GM15510 (cell line): ENCODE measurements around the gene ZNF438.

Experiments used
- POLR2A ChIP-seq: IDR thresholded peaks from 3 replicates; pipeline ENCODE4 v1.6.1; 2011; ENCODE audit warnings: borderline replicate concordance; ENCODE audit not compliant: insufficient read length; ENCODE audit errors: extremely low read depth

The ZNF438 gene

DNA sequence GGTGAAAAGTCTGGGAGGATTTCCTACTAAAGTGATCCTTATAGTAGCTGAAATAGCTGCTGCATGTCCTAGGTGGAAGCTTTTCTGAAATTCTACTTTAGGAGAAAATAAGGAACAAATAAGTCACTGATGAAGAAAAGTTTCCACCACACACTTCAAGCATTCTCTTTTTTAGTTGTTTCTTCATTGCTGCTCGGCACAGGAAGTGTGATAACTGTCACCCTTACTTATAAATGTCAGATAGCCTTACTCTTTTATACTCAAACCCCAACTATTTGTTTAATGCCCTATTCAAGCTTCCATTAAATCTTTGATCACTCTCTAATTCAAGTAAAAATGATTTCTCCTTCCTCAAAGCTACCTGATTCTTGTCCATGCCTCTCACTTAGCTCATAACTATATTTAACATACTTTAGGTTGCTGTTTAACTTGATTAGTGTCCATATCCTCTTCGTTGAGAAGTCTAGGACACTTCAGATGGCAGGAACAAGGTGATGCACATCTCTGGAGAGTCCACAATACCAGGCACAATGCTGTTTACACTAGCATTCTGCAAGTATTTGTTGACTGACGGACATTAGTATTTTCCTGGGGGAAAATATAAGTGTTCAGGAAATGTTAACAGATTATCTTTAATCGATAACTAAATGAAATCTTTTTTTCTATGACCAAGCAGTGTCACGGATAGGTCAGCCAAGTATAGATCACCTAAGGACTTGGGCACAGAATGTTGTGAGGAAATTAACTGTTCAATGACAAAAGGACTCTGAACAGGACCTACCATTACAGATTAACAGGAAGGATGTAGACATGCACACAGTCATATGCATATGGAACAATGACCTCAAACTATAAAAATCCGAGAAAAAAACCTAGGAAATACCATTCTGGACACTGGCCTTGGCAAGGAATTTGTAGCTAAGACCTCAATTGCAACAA is 67.4 kb downstream of the ZNF438 start:
- no peak for TF ChIP-seq POLR2A

DNA sequence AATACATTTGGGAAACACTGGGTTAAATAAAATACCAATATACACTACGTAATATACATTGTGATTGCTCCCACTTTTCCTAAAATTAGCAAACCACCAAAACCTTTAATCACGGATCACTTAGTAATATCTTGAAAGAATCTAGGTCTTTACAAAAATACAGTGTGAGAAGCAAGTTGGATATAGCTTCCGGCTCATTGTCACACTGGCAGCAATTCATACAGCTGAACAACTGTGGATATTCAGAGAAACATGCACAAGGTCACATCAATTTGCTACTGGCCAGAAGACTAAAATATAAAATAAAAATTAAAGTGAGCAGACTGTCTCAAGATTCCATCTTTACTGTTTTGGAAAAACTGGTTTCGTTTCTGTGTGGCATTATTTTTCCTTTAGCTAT is 69.1 kb downstream of the ZNF438 start:
- TF ChIP-seq POLR2A, result no peak

DNA sequence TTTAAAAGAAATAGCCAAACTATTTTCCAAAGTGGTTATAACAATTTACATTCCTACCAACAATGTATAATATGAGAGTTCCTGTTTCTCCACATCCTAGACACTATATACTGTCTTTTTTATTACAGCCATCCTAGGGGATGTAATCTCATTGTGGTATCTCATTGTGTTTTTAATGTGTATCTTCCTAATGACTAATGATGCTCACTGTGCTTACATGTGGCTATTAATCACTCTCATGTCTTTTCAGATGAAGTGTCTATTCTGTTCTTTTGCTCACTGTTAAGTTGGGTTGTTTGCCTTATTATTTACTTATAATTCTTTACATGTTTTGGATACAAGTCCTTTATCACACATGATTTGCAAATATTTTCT is 71.8 kb downstream of the ZNF438 start:
- no peak for TF ChIP-seq POLR2A

DNA sequence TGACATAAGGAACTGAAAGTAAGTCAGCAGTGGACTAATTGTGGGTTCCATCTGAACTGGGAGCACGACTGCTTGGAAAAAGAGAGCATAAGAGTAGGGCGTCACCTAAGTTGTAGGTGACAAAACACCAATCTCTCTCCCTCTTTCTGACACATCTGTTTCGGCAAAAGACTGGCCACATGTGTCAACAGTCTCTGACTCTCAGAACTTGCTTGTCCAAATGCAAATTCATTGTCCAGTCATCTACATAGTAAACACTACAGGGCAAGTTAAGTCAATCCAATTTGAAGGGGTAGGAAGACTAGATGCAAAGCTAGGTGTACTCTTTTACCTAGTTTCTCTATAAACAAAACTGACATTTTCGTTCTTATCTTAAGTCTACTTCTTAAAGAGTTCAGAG is 87.7 kb downstream of the ZNF438 start:
- no peak for TF ChIP-seq POLR2A

DNA sequence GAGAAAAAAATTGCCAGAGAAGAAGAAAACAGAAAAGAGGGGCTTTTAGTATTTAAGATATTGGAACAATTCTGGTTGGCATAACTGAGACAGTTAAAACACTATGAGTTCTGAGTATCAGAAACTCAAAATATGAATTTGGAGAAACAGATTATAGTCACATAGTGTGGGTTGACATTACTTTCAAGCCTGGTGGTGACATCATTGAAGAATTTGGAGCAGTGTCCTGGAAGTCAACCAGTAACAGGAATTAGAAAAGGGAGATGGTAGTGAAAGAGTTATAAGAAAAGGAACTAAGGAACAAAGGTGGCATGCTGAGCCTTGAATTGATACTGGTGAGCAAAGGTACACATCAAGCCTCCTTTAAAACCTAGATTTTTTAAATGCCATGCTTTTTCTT is 88.2 kb downstream of the ZNF438 start:
- no peak for TF ChIP-seq POLR2A

DNA sequence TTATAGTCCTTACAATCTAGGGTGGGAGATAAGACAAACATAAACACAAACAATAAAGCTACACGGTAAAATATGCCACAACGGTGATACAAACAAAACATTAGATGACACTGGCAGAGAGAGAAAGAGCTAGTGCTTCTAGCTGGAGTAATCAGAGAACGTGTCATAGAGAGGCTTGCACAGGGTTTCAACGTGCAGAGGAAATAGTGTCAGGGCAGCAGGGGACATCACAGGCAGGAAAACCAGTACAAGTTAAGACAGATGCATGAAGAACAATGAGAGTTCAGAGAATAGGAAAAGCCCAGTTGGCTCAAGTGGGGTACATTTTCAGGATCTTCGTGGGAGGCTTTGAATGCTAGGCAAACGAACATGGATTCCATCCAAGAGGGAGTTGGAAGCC is 91.4 kb downstream of the ZNF438 start:
- TF ChIP-seq POLR2A, result no peak

DNA sequence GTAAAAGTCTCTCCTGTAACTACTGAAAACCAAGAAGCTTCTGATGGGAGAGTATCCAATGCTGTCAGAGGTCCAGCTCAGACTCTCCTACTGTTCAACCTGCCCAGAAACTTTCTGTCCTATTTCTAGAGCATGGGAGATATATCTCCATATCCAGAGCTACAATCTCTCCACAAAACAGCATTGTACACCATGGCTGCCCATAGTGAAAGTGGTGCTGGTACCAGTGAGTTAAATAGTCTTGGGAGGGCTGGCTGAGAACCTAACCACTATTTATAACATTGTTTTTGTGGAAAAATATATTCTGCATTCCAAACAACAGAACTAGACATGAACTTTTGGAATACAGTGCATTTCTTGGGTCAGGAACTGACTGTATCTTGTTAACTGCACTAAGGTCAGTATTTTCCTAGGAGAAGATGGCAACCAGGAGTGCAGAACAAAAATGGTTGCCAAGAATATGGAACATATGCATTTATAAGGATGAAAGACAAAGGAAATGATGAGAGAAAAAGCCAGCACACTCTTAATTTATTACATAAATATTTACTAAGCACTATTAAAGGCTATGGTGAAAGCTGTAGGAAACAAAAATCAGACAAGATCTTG is 91.9 kb downstream of the ZNF438 start:
- no peak for TF ChIP-seq POLR2A

DNA sequence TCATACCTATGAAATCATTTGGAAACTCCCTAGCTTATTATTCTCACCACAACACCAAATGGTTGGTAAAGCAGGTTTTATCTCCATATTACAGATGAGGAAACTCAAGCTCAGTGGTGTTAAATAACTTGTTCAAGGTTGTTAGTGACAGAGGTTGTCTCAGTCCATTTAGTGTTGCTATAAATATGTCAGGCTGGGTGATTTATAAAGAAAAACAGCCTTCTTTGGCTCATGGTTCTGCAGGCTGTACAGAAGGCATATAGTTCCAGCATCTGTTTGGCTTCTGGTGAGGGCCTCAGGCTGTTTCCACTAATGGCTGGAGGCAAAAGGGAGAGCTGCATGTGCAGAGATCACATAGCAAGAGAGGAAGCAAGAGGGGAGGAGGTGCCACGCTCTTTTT is 96.6 kb downstream of the ZNF438 start:
- no peak for TF ChIP-seq POLR2A

DNA sequence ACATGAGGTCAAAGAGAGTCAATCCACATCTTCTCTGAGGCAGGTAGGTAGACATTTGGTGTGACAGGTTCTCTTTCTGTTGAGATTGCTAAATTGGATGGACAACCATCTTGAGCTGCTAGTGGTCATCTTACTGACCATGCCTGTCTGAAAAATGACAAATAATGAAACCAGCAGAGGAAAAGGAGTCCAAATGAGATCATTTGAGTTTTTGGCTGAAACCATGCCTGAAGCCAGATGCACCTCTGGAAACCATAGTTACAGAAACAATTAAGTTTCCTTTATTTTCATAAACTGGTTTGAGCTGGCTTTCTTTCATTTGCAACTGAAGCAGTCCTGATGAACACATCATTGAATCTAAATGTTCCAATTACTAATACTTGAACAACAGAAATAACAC is 100.6 kb downstream of the ZNF438 start:
- no peak for TF ChIP-seq POLR2A

DNA sequence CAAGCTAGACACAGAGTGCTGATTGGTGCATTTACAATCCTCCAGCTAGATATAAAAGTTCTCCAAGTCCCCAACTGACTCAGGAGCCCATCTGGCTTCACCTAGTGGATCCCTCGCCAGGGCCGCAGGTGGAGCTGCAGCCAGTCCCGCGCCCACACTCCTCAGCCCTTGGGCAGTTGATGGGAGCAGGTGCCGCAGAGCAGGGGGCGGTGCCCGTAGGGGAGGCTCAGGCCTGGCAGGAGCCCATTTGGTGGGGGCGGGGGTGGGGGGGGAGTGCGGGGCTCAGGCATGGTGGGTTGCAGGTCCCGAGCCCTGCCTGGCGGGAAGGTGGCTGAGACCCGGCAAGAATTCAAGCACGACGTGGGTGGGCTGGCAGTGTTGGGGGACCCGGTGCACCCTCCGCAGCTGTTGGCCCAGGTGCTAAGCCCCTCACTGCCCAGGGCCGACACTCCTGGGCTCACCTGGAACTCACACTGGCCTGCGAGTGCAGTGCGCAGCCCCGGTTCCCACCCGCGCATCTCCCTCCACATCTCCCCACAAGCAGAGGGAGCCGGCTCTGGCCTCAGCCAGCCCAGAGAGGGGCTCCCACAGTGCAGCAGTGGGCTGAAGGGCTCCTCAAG is 101.7 kb downstream of the ZNF438 start:
- no peak for TF ChIP-seq POLR2A

DNA sequence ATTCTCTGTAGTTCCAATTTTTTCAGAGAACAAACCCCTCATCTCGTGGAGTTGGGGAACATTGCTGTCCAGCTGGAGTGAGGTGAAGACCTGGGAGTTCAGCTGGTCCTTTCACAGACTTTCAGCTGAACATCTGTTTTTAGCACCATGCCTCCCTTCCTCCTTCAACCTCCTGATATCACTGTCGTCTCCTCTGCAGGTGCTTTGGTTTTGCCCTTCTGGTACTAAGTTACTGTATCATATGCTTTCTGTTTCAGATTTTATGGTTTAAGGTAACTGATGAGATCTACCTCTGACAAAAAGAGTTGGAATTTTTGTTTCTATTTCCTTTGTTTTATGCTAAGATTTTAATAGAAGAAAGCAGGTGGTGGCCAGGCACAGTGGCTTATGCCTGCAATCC is 102.9 kb downstream of the ZNF438 start:
- no peak for TF ChIP-seq POLR2A

DNA sequence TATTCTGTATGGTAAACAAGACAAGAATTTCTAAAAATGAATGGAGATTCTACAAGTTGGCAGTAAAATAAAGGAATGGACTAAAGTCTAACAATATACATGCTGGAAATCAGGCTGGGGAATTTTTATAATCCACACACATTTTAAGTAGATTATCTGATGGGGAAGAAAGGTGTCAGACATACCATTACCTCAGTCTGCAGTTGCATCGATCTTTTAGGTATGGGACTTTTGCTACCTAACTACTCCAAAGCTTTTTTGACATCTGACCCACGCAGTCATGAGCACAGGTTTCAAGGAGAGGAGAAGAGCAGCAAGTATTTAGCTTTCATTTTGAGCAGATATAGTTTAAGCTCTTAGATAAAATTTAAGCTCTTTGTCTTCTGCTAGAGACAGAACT is 113.0 kb downstream of the ZNF438 start:
- TF ChIP-seq POLR2A, result no peak

DNA sequence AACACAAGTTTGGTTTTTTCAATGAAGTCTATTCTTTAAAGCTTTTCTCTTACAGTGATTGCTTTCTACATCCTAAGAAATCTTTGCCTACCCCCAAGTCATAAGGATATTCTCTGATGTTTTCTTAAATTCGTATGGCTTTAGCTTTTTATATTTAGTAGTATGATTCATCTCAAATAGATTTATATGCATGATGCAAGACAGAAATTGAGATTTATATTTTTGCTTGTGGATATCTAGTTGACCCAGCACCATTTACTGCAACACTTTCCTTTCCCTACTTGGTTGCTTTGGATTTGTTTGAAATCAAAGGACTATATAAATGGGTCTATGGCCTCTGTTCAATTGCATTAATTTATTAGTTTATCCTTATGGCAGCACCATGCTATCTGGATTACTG is 113.9 kb downstream of the ZNF438 start:
- TF ChIP-seq POLR2A, result no peak

DNA sequence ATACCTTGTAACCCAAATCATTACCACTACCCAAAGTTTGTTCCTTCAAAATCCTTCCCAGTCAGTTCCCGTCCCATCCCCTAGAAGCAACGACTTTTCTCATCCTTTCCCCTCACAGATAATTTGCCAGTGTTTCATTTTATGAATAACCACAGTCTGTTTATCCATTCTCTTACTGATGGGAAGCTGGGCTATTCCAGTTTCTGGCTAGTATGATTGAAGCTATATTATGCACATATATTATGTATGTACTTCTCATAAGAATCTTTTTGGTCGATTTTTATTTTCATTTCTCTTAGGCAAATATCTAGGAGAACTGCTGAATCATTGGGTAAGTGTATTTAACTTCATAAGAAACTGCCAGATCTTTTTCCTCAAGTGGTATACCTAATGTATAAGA is 114.6 kb downstream of the ZNF438 start:
- no peak for TF ChIP-seq POLR2A

DNA sequence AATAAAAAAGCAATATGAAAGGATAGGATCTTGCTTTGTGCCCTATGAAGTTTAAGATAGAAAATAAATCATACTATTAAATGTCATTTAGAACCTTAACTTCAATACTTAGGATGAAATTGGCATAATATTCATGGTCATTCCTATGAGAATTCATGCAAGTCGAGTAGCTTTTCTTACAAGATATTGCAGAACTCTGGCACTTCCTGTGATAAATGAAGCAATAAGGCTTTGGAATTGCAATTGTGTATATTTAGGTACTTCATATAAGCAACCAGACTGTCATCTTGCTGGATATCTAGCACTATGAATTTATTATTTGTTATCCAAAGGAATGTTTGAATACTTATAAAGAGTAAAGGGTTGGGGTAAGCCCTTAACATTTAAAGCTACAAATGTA is 116.5 kb downstream of the ZNF438 start:
- no peak for TF ChIP-seq POLR2A
